SJCRH30 (cell line): ENCODE data around the gene AFF1. TPM values are rescaled to one million over a fixed set of nuclear protein-coding genes. Genes with fewer than 3 reads are reported as not detected.

ENCODE experiments used
- DNase-seq, 2 experiments: peaks; one replicate each; pipeline ENCODE4 v3.0.0-alpha.2; 2015 to 2020
- H3K27ac ChIP-seq: fragments of 250-450 bp; sonication (Bioruptor Pico); 2 replicates; pipeline ENCODE4 v1.5.1; 2020; ENCODE audit warnings: mild to moderate bottlenecking, moderate library complexity
- H3K27me3 ChIP-seq: fragments of 250-450 bp; sonication (Bioruptor Pico); 2 replicates; pipeline ENCODE4 v1.5.1; 2020; ENCODE audit warnings: mild to moderate bottlenecking, moderate library complexity
- H3K36me3 ChIP-seq: fragments of 250-450 bp; sonication (Bioruptor Pico); 2 replicates; pipeline ENCODE4 v1.5.1; 2020; ENCODE audit warnings: mild to moderate bottlenecking, moderate library complexity
- H3K4me1 ChIP-seq: fragments of 250-450 bp; sonication (Bioruptor Pico); 2 replicates; pipeline ENCODE4 v1.5.1; 2020; ENCODE audit warnings: mild to moderate bottlenecking, moderate library complexity
- H3K4me3 ChIP-seq: fragments of 250-450 bp; sonication (Bioruptor Pico); 2 replicates; pipeline ENCODE4 v1.5.1; 2020; ENCODE audit warnings: mild to moderate bottlenecking, moderate library complexity
- H3K9me3 ChIP-seq: fragments of 250-450 bp; sonication (Bioruptor Pico); replicated peaks from 2 replicates; pipeline ENCODE4 v1.5.1; 2020; ENCODE audit warnings: mild to moderate bottlenecking, moderate library complexity
- total RNA-seq: library from RNA; depleted of rRNA; stranded (reverse); fragments of >200 nt; shearing (Covaris generic); gene quantifications from 2 replicates; pipeline ENCODE4 v1.2.3, GENCODE V29; 2014

Gene AFF1
- total RNA-seq, 1 experiment from 2014 or later, result 16.1 TPM

GRCh38 chr4:86935853-86936733, 1.3 kb downstream of the AFF1 start:
- Histone ChIP-seq H3K9me3 (no peaks in the 10 kb centered on the region), H3K36me3 (no peaks in the 10 kb centered on the region), H3K27me3 (no peaks in the 10 kb centered on the region), H3K27ac (peak overlapping the region; percentile 11; the same call in 1 of the 2 replicates), H3K4me3 (peak overlapping the region; percentile 96), H3K4me1 (no peaks in the 10 kb centered on the region; the same call in 1 of the 2 replicates)
- DNase-seq, result peak; percentile 39 to 60

DNA sequence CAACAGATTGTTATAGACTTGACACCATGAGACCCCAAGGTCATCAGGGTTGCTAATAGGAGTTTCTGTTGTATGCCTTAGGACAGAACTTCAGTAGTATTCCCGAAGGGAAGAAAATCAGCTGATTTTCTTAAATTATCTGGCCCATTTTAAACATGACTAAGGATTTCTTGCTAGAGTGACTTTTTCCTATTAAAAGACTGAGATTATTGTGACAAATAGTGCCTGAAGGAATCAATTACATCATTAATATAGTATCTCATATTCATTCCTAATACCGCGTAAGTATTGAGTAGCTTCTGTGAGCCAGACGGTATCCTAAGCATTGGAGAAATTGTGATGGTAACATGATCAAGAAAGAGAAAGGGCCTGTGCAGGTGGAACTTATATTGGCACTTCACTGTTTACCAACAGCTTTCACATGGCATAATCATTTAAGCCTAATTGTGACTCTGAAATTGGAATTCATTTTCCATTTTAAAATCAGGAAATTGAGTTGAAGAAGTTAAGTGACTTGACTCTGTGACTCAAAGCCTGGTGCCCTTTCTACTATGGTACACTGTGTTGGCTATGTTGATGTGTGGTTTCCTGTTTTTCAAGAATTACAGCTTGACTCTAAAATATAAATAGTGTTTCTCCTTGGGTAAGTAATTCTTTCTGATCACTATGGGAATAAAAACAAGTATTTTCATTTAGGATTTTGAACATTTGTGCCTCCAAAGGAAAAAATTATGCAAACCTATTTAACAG, 4.1 kb downstream of the AFF1 start:
- Histone ChIP-seq H3K27ac (no peak overlapping the region), H3K4me1 (no peaks in the 10 kb centered on the region; the same call in 1 of the 2 replicates), H3K36me3 (no peaks in the 10 kb centered on the region), H3K4me3 (no peak overlapping the region), H3K27me3 (no peaks in the 10 kb centered on the region), H3K9me3 (no peaks in the 10 kb centered on the region)
- no peak for DNase-seq

DNA sequence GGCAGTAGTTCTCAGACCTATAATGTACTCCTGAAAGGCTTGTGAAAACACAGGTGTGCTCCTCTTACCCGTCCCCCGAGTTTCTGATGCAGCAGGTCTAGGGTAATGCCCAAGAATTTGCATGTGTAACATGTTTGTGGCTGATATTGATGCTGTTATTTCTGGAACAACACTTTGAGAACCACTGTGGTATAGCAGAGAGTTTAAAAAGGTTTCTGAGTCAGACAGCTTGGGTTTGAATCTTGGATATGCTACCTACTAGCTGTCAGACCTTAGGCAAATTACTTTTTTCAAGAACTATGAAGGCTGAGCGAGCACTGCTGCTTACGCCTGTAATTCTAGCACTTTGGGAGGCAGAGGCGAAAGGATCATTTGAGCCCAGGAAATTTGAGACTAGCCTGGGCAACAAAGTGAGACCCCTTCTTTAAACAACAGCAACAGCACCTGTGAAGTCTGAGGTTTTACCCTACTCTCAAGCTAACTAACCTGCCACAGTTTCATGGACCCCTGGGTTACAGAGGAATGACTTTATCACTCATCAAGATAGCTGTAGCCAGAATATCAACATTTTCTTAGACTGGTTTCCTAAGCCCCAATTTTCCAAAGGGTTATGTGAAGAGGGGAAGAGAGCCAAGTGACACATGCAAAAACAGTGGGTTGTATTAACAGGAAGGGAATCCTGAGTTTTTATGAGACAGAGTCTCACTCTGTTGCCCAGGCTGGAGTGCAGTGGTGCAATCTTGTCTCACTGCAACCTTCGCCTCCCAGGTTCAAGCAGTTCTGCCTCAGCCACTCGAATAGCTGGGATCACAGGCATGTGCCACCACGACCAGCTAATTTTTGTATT, 5.1 kb downstream of the AFF1 start:
- Histone ChIP-seq H3K4me3 (no peak overlapping the region), H3K9me3 (no peaks in the 10 kb centered on the region), H3K27me3 (no peaks in the 10 kb centered on the region), H3K27ac (no peak overlapping the region), H3K4me1 (no peaks in the 10 kb centered on the region), H3K36me3 (no peaks in the 10 kb centered on the region)
- DNase-seq, result no peak

DNA sequence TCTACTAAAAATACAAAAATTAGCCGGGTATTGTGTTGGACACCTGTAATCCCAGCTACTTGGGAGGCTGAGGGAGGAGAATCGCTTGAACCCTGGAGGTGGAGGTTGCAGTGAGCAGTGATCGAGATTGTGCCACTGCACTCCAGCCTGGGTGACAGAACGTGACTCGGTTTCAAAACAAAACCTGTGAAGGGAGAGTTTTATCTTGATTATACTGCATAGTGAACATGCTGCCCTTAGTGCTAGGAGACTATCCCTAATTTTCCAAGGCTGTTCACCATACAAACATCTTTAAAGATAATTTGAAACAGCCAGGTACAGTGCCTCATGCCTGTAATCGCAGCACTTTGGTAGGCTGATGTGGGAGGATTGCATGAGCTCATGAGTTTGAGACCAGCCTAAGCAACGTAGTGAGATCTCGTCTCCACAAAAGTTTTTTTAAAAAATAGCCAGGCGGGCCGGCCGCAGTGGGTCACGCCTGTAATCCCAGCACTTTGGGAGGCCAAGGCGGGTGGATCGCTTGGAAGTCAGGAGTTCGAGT, 6.2 kb downstream of the AFF1 start:
- Histone ChIP-seq H3K4me1 (no peaks in the 10 kb centered on the region), H3K9me3 (no peaks in the 10 kb centered on the region), H3K27ac (no peak overlapping the region), H3K4me3 (no peak overlapping the region), H3K27me3 (no peaks in the 10 kb centered on the region), H3K36me3 (no peaks in the 10 kb centered on the region)
- DNase-seq, result no peak

- Histone ChIP-seq H3K27ac (no peak overlapping the region), H3K4me3 (no peak overlapping the region), H3K4me1 (no peaks in the 10 kb centered on the region), H3K36me3 (no peaks in the 10 kb centered on the region), H3K27me3 (no peaks in the 10 kb centered on the region), H3K9me3 (no peaks in the 10 kb centered on the region)
- no peak for DNase-seq
Observed at GRCh38 chr4:86942185-86942666, 7.4 kb downstream of the AFF1 start.

DNA sequence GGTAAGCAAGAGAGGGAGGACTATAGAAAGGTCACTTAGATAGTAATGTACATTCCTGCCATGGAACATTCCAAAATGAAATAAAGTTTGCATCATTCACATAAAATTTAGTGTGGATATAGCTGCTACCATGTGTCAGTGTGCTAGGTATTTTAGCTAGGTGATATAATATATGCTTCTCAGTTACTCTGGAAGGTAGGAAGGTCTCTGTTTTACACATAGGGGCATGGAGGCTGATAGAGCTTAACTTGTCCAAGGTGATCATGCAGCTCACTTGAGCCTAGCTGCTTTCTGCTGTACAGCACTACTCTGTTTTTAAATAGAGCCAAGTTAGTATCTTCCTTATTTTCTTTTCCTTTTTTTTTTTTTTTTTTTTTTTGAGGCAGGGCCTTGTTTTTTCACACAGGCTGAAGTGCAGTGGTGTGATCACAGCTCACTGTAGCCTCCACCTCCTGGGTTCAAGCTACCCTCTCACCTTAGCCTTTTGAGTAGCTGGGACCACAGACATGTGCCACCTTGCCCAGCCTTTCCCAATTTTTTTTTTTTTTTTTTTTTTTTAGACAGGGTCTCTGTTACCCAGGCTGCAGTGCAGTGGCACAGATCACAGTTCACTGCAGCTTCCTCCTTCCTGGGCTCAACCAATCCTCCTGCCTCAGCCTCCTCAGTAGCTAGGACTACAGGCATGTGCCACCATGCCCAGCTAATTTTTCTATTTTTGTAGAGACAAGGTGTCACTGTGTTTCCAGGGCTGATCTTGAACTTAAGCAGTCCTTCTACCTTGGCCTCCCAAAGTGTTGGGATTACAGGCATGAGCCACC, 10.4 kb downstream of the AFF1 start:
- no peaks in the 10 kb centered on the region for H3K36me3 ChIP-seq
- H3K27me3 ChIP-seq, result no peaks in the 10 kb centered on the region
- H3K4me3 ChIP-seq, result no peak overlapping the region
- no peaks in the 10 kb centered on the region for H3K4me1 ChIP-seq
- no peak overlapping the region for H3K27ac ChIP-seq
- no peak for DNase-seq
- no peaks in the 10 kb centered on the region for H3K9me3 ChIP-seq

DNA sequence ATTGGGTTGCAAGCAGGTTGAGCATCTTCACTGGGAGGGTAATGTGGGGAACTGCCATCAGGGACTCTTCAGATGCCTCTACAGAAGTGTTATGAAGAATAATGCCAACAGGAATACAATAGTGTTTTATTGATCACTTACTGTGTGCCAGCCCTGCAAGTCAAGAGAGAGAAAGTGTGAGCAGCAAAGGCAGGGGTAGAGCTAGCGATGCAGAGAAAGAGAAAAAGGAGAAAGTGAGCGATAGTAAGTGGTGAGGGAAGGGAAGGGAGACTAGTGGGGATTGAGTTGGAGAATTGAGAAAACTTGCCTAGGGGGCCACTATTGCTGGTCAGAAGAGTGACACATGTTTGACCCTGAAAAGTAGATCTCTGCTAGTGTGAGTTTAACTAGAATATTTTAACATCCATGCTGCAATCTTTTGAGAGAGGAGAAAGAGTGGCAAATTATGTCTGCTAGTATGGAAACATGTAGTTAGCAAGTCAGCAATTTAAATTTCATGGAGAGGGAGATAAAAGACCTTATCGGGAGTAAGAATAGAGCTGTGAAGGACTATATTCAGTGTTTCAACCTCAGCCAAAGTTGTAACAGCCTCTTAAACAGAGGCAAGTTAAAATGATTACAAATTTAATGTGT, 12.2 kb downstream of the AFF1 start:
- Histone ChIP-seq H3K27ac (no peak overlapping the region), H3K27me3 (no peaks in the 10 kb centered on the region), H3K36me3 (no peaks in the 10 kb centered on the region), H3K9me3 (no peaks in the 10 kb centered on the region), H3K4me1 (no peaks in the 10 kb centered on the region), H3K4me3 (no peak overlapping the region)
- DNase-seq, result no peak

- no peak for DNase-seq
- H3K4me3 ChIP-seq, result no peak overlapping the region
- no peaks in the 10 kb centered on the region for H3K36me3 ChIP-seq
- H3K27me3 ChIP-seq, result no peaks in the 10 kb centered on the region
- no peaks in the 10 kb centered on the region for H3K9me3 ChIP-seq
- H3K4me1 ChIP-seq, result no peaks in the 10 kb centered on the region
- H3K27ac ChIP-seq, result no peak overlapping the region
Observed at GRCh38 chr4:86947501-86948120, 12.8 kb downstream of the AFF1 start.

GRCh38 chr4:86948276-86948675, 13.5 kb downstream of the AFF1 start:
- no peaks in the 10 kb centered on the region for H3K9me3 ChIP-seq
- no peaks in the 10 kb centered on the region for H3K27me3 ChIP-seq
- H3K4me3 ChIP-seq, result no peak overlapping the region
- H3K36me3 ChIP-seq, result 0 out of 2 replicates have a peak, but pooled peaks cover 3% of the 10 kb centered on the region
- no peak overlapping the region for H3K27ac ChIP-seq
- H3K4me1 ChIP-seq, result no peaks in the 10 kb centered on the region
- DNase-seq, result no peak

DNA sequence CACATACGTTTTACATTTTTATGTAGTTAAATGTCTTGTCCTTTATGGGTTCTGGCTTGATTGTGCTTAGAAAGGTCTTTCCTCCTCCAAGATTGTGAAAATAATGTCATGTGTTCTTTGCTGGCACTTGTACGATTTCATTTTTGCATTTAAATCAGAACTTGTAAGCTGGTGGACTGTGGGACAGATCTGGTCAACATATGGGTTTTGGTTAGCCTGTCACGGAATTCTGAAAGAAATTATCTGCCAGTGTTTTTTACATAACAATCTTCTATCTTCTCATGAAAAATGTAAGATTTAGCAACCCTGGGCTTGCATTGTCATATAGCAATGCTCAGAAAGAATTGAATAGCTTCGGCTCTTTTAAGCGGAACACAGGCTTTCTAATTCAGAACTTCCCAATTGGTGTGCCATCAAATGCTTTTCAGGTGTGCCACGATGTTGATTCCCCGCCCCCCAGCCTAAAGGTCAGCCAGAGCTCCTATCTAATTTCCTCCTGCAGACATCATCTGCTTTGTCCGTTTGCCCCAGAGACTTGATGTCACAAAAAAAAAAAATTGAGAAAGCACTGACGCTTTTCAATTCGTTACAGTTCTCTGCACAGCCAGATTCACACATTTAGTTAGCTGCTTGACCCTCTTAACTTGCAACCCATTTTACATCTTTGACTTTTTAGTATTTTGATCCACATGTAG, 16.2 kb downstream of the AFF1 start:
- H3K27ac ChIP-seq, result no peak overlapping the region
- no peaks in the 10 kb centered on the region for H3K9me3 ChIP-seq
- 0 out of 2 replicates have a peak, but pooled peaks cover 3% of the 10 kb centered on the region for H3K36me3 ChIP-seq
- H3K4me1 ChIP-seq, result no peaks in the 10 kb centered on the region
- H3K27me3 ChIP-seq, result no peaks in the 10 kb centered on the region
- DNase-seq, result no peak
- H3K4me3 ChIP-seq, result no peak overlapping the region

- Histone ChIP-seq H3K36me3 (0 out of 2 replicates have a peak, but pooled peaks cover 3% of the 10 kb centered on the region), H3K27ac (no peak overlapping the region), H3K9me3 (no peaks in the 10 kb centered on the region), H3K4me3 (no peak overlapping the region), H3K4me1 (peaks cover 3% of the 10 kb centered on the region), H3K27me3 (no peaks in the 10 kb centered on the region)
- no peak for DNase-seq
Observed at GRCh38 chr4:86955888-86956451, 21.2 kb downstream of the AFF1 start.

DNA sequence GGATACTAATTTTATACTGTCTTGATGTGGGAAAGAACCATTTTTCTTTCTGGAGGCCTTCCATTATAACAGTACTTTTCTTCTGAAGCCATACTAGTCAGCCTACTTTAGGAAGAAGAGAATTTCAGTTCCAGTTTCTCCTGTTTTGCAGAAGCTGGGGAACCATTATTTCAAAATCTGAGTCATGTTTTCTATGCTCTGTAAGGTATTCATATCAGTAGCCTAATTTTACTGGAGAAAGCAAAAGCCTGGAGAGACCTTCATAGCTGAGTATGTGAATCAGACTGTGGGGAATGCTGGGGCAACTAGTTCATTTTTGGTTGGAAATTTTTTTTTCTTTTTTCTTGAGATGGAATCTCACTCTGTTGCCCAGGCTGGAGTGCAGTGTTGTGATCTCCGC, 22.4 kb downstream of the AFF1 start:
- H3K4me3 ChIP-seq, result no peak overlapping the region
- no peaks in the 10 kb centered on the region for H3K27me3 ChIP-seq
- no peak overlapping the region for H3K27ac ChIP-seq
- no peaks in the 10 kb centered on the region for H3K9me3 ChIP-seq
- DNase-seq, result no peak
- 0 out of 2 replicates have a peak, but pooled peaks cover 3% of the 10 kb centered on the region for H3K36me3 ChIP-seq
- H3K4me1 ChIP-seq, result peaks cover 7% of the 10 kb centered on the region
